Caco-2 (cell line): ENCODE results near the gene WNT7A. TPM values are rescaled to one million over a fixed set of nuclear protein-coding genes. Genes with fewer than 3 reads are reported as not detected.

Source experiments
- BruUV-seq: library from RNA; stranded (reverse); fragments of 400-500 nt; replicated peaks from 2 replicates; lab custom pipeline; 2021; lab: Mats Ljungman, UMichigan
- CTCF ChIA-PET: fragments of 300-600 bp; sonication (Branson Sonifier 250); formaldehyde crosslinking; loops from one replicate; lab custom pipeline; 2022; ENCODE audit warnings: antibody characterized with exemption; lab: Charles Lee
- POLR2A ChIA-PET: fragments of 300-600 bp; sonication (Branson Sonifier 250); formaldehyde crosslinking; loops from one replicate; lab custom pipeline; 2022; ENCODE audit warnings: antibody characterized with exemption; lab: Charles Lee
- DNase-seq, 2 experiments: peaks; one replicate each; pipeline versions ENCODE4 v3.0.0 to v3.0.0-alpha.2; 2020 to 2022
- H3K27me3 ChIP-seq: replicated peaks from 2 replicates; pipeline ENCODE4 v1.6.0; 2011; ENCODE audit warnings: low read length; ENCODE audit not compliant: control insufficient read depth, insufficient read depth
- H3K36me3 ChIP-seq: 2 replicates; pipeline ENCODE4 v1.5.1; 2011; ENCODE audit warnings: low read length; ENCODE audit not compliant: control insufficient read depth, insufficient read depth
- H3K4me1 ChIP-seq: fragments of 250-450 bp; sonication (Bioruptor Pico); 2 replicates; pipeline ENCODE4 v1.5.1; 2020; ENCODE audit warnings: mild to moderate bottlenecking
- H3K4me3 ChIP-seq: 2 replicates; pipeline ENCODE4 v1.5.1; 2011; ENCODE audit warnings: low read depth, mild to moderate bottlenecking, control low read depth, low read length
- H3K9me3 ChIP-seq: fragments of 250-450 bp; sonication (Bioruptor Pico); 2 replicates; pipeline ENCODE4 v1.5.1; 2020; ENCODE audit warnings: mild to moderate bottlenecking, moderate library complexity
- H3K27ac Mint-ChIP-seq: one replicate; pipeline ENCODE4 v1.8.0; 2022; ENCODE audit warnings: mixed read lengths; ENCODE audit not compliant: unreplicated experiment
- H3K27me3 Mint-ChIP-seq: one replicate; pipeline ENCODE4 v1.8.0; 2022; ENCODE audit warnings: mixed read lengths; ENCODE audit not compliant: insufficient read depth, unreplicated experiment
- H3K36me3 Mint-ChIP-seq: one replicate; pipeline ENCODE4 v1.8.0; 2022; ENCODE audit warnings: mild to moderate bottlenecking, mixed read lengths; ENCODE audit not compliant: insufficient read depth, unreplicated experiment
- H3K4me1 Mint-ChIP-seq: one replicate; pipeline ENCODE4 v1.8.0; 2022; ENCODE audit warnings: low read depth, mixed read lengths; ENCODE audit not compliant: unreplicated experiment
- H3K4me3 Mint-ChIP-seq: one replicate; pipeline ENCODE4 v1.8.0; 2022; ENCODE audit warnings: mild to moderate bottlenecking, moderate library complexity, mixed read lengths; ENCODE audit not compliant: unreplicated experiment
- H3K9me3 Mint-ChIP-seq: one replicate; pipeline ENCODE4 v1.8.0; 2022; ENCODE audit warnings: mixed read lengths; ENCODE audit not compliant: unreplicated experiment
- intact Hi-C: fragments of 100-400 bp; cut with micrococcal nuclease; formaldehyde crosslinking; loops from one replicate; pipeline ENCODE4 v1.10.0; 2022; ENCODE audit not compliant: unreplicated experiment
- total RNA-seq: library from RNA; stranded (reverse); gene quantifications from 2 replicates; pipeline ENCODE4 v1.2.3, GENCODE V29; 2022
- TF ChIP-seq, protein P1 (sequence below), 2 experiments: fragments of 200-600 bp in 1 of 2; IDR thresholded peaks; 1 replicate in 1 of 2; 2 replicates in 1 of 2; pipeline versions ENCODE4 v1.5.1 to v1.8.0; 2011 to 2022; ENCODE audit warnings: antibody characterized with exemption in 1 of 2, control low read depth in 1 of 2, inconsistent platforms in 1 of 2, low read depth in 1 of 2, low read length in 1 of 2, mild to moderate bottlenecking in 1 of 2, moderate library complexity in 1 of 2; ENCODE audit not compliant: insufficient read depth in 1 of 2, severe bottlenecking in 1 of 2, unreplicated experiment in 1 of 2

WNT7A gene
- total RNA-seq, 1 experiment from 2014 or later: 1.1 TPM

DNA sequence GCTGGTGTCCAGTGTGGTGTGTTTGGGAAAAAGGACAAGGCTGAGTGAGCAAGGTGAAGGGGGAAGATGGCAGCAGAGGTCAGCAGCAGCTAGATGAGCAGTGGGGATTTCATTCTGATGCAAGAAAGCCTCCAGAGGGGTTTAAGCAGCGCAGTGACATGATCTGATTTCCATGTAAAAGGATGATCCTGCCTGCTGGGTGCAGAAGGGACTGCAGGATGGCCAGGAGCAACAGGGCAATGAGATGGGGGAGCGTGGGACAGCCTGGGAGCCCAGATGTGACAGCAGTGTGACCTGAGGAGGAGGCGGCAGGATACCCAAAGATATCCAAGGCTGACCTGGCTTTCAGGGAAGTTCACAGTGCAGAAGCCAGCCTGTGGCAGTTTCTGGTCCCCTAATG lies 6.1 kb downstream of the WNT7A start:
- H3K27me3 ChIP-seq: peaks cover 1% of the 10 kb centered on the region
- no peak for DNase-seq
- H3K27me3 Mint-ChIP-seq: peaks cover 38% of the 10 kb centered on the region
- no peak overlapping the region for H3K4me3 ChIP-seq
- CTCF ChIA-PET: no interaction called here
- no peak overlapping the region for H3K4me3 Mint-ChIP-seq
- intact Hi-C loops: no loop called here
- POLR2A ChIA-PET: no interaction called here
- H3K9me3 ChIP-seq: no peaks in the 10 kb centered on the region
- H3K4me1 ChIP-seq: no peaks in the 10 kb centered on the region; the same call in 1 of the 2 replicates
- H3K4me1 Mint-ChIP-seq: no peaks in the 10 kb centered on the region
- no peaks in the 10 kb centered on the region for H3K36me3 ChIP-seq
- TF ChIP-seq, protein P1, sequence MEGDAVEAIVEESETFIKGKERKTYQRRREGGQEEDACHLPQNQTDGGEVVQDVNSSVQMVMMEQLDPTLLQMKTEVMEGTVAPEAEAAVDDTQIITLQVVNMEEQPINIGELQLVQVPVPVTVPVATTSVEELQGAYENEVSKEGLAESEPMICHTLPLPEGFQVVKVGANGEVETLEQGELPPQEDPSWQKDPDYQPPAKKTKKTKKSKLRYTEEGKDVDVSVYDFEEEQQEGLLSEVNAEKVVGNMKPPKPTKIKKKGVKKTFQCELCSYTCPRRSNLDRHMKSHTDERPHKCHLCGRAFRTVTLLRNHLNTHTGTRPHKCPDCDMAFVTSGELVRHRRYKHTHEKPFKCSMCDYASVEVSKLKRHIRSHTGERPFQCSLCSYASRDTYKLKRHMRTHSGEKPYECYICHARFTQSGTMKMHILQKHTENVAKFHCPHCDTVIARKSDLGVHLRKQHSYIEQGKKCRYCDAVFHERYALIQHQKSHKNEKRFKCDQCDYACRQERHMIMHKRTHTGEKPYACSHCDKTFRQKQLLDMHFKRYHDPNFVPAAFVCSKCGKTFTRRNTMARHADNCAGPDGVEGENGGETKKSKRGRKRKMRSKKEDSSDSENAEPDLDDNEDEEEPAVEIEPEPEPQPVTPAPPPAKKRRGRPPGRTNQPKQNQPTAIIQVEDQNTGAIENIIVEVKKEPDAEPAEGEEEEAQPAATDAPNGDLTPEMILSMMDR (IDR thresholded peaks at IDR 0.05; ENCODE audit: insufficient read depth in 1 of 2, low read depth in 1 of 2, low read length in 1 of 2, severe bottlenecking in 1 of 2, unreplicated experiment in 1 of 2): no peak
- H3K9me3 Mint-ChIP-seq: no peaks in the 10 kb centered on the region
- no TSS peak for BruUV-seq
- H3K36me3 Mint-ChIP-seq: peaks cover 3% of the 10 kb centered on the region
- H3K27ac Mint-ChIP-seq: no peak overlapping the region

DNA sequence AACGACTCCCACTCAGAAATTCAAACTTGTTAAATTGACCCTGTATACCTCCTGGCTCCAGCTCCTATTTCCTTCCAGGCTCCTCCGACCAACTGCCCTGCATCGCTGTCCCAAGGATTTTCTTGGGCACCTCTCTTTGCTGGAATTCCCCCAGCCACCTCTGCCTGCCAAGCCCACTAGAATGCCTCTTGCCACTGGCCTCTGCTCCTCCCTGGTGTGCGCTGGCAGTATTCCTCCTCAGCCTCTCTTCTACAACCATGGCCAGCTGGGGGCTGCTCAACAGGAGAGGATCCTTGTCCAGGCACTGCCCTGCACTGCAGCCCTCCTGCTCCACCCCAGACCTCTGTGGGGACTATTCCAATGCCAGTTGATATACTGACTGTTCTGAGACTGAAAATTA lies 7.4 kb downstream of the WNT7A start:
- POLR2A ChIA-PET: no interaction called here
- intact Hi-C loops: no loop called here

DNA sequence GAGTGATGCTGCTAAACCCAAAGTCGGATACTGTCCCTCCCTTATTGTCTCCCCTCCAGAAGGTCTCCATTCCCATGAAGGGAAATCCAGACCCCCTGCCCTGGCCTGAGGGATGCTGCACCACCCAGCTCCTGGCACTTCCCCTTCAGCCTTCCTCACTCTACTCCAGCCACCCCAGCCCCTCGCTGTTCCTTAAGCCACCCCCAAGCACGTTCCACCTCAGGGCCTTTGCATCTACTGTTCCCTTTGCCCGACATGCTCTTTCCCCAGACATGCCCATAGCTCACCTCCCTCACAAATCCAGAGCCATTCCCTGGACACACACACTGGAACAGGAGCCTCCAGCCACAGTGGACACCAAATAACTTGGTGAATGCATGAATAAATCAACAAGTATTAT lies 8.1 kb downstream of the WNT7A start:
- Mint-ChIP-seq H3K36me3 (peaks cover 6% of the 10 kb centered on the region), H3K27ac (no peak overlapping the region), H3K4me3 (no peak overlapping the region), H3K4me1 (no peaks in the 10 kb centered on the region), H3K9me3 (no peaks in the 10 kb centered on the region), H3K27me3 (peaks cover 47% of the 10 kb centered on the region)
- BruUV-seq: no TSS peak
- DNase-seq: no peak
- intact Hi-C loops: no loop called here
- Histone ChIP-seq H3K36me3 (no peaks in the 10 kb centered on the region), H3K27me3 (no peaks in the 10 kb centered on the region; the same call in 1 of the 2 replicates), H3K4me3 (no peak overlapping the region), H3K4me1 (no peaks in the 10 kb centered on the region), H3K9me3 (no peaks in the 10 kb centered on the region)
- TF ChIP-seq, protein P1 (IDR thresholded peaks at IDR 0.05; ENCODE audit: insufficient read depth in 1 of 2, low read depth in 1 of 2, low read length in 1 of 2, severe bottlenecking in 1 of 2, unreplicated experiment in 1 of 2): no peak
- ChIA-PET CTCF (interaction anchor here (1.1 kb wide), 1 partner anchor 10 kb away, joined by 3 read pairs; no protein-coding TSS in a partner anchor), POLR2A (no interaction called here)

More for the DNA sequence above, 7.4 kb downstream of the WNT7A start:
- BruUV-seq: no TSS peak
- Histone ChIP-seq H3K4me1 (no peaks in the 10 kb centered on the region), H3K9me3 (no peaks in the 10 kb centered on the region), H3K27me3 (no peaks in the 10 kb centered on the region; the same call in none of the 2 replicates), H3K4me3 (no peak overlapping the region), H3K36me3 (no peaks in the 10 kb centered on the region)
- no peak overlapping the region for H3K4me3 Mint-ChIP-seq
- DNase-seq: no peak
- peaks cover 48% of the 10 kb centered on the region for H3K27me3 Mint-ChIP-seq
- H3K36me3 Mint-ChIP-seq: peaks cover 6% of the 10 kb centered on the region
- TF ChIP-seq, protein P1 (IDR thresholded peaks at IDR 0.05; ENCODE audit: insufficient read depth in 1 of 2, low read depth in 1 of 2, low read length in 1 of 2, severe bottlenecking in 1 of 2, unreplicated experiment in 1 of 2): no peak
- H3K4me1 Mint-ChIP-seq: no peaks in the 10 kb centered on the region
- H3K27ac Mint-ChIP-seq: no peak overlapping the region
- no peaks in the 10 kb centered on the region for H3K9me3 Mint-ChIP-seq
- CTCF ChIA-PET: interaction anchor here (1.1 kb wide), 1 partner anchor 9 kb away, joined by 3 read pairs; no protein-coding TSS in a partner anchor
